GM12891 (cell line): ENCODE results near the gene IDH3B.

Experiments used
- POLR2A ChIP-seq: IDR thresholded peaks from 2 replicates; pipeline ENCODE4 v1.6.1; 2011; ENCODE audit warnings: low read depth, low read length, control low read depth
- POLR2AphosphoS5 ChIP-seq: IDR thresholded peaks from 2 replicates; pipeline ENCODE4 v1.6.1; 2011; ENCODE audit warnings: low read depth, low read length, control low read depth
- SPI1 ChIP-seq: IDR thresholded peaks from 2 replicates; pipeline ENCODE4 v1.6.1; 2011; ENCODE audit warnings: low read depth, low read length, control low read depth
- TAF1 ChIP-seq: IDR thresholded peaks from 2 replicates; pipeline ENCODE4 v1.6.1; 2011; ENCODE audit warnings: low read depth, low read length, control low read depth

GRCh38 chr20:2709205-2709981 lies 45.4 kb upstream of the IDH3B start:
- TF ChIP-seq POLR2A (no peak), POLR2AphosphoS5 (no peak), TAF1 (no peak), SPI1 (no peak)
